Activated CD8-positive, alpha-beta memory T cell treated with anti-CD3 and anti-CD28 coated beads, Interleukin-2, amount 50 U/mL, for 24 hours (primary cell): Measurements from ENCODE around the gene MTMR12.

Experiments
- DNase-seq: peaks from one replicate; pipeline ENCODE4 v3.0.0-alpha.2; 2020; ENCODE audit errors: extremely low read depth

The MTMR12 gene

GRCh38 chr5:32274548-32275395 is 38.0 kb downstream of the MTMR12 start:
- DNase-seq = no peak

- DNase-seq = no peak
Measured at GRCh38 chr5:32273821-32274220, 38.9 kb downstream of the MTMR12 start.

- DNase-seq = no peak
Measured at GRCh38 chr5:32272746-32273145, 40.0 kb downstream of the MTMR12 start.

GRCh38 chr5:32270946-32271345 is 41.8 kb downstream of the MTMR12 start:
- DNase-seq = no peak

DNA sequence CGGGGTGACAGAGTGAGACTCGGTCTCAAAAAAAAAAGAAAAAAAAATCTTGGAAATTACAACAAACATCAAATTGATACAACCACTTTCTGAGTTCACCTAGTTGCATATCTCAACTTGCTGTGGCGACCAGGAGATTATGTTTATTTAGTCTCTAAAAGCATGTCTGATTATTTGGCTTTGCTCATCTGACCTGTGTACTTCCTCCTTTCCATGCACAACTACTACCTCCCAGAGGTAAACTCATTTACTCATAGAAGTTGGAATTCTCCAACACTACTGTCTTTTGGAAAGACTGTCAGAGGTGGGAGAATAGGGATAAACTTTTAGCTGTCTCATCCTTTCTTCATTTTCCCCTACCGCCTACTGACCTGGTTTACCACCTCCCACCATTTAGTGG is 42.6 kb downstream of the MTMR12 start:
- no peak for DNase-seq

GRCh38 chr5:32265902-32266301 is 46.8 kb downstream of the MTMR12 start:
- DNase-seq = no peak

GRCh38 chr5:32264957-32265572 is 47.7 kb downstream of the MTMR12 start:
- DNase-seq = no peak

DNA sequence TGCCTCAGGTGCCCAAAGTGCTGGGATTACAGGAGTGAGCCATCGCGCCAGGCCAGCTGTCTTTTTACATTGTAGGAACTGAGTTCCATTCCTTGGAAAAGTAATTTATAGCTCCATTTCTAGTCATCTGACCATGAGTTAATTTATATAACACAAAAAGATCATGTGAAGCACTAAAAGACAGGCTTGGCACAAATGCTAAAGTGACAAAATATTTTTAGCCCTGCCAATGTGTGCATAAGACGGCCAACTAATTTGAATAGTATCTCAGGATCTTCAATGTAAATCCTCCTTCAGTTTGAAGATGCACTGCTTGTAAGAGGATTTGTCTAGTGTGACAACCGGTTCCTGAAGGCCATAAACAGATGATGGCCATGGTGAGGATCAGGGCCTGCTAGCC is 49.1 kb downstream of the MTMR12 start:
- DNase-seq = no peak

GRCh38 chr5:32261198-32261597 is 51.5 kb downstream of the MTMR12 start:
- DNase-seq = no peak

DNA sequence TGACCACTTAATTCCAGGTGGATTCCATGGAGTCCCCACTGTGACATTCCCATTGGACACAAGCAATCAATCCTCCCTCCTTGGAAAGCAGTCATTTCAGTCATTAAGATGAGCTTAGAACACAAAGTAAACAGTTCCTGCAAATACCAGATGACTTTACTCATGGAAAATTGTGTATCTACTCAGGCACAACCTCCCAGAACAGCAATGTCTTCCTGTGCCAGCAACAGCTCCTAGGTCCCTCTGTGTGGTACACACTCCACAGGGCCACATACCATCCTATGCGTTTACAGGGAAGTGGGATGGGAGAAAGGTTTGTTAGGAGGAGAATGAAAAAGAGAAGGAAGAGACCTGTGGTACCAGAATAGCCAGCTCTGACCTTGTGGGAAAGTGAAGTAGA is 53.7 kb downstream of the MTMR12 start:
- no peak for DNase-seq

DNA sequence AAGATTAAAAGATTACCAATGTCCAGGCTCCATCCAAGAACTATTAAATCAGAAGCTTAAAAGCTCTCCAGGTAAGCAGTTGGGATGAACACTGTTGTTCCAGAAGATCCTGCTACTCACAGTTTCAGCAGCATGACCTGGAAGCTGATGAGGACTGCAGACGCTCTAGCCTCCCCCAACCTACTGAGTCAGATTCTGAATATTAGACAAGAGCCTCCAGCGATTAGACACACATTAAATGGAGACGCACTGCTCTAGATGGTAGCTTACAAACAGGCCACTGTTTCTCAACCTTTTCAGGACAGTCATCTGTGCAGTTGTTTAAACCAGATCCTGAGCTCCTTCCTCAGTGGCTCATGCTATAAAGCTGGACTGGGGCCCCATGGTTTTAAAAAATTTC is 54.3 kb downstream of the MTMR12 start:
- no peak for DNase-seq

DNA sequence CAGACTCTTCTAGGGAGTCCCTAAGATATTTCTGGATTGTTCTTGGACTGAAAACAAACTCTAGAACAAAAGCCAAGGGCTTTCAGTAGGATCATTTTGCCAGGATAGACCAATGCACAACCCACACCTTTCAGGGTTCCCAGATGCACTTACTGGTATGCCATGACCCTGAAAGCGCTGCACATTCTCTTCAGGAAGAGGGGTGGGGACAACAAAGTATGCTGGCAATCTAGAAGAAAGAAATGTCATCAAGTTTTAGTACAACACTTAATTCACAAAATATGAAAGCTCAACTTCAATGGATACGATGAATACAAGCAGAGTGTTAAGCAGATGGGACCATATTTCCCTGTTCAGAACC is 57.2 kb downstream of the MTMR12 start:
- DNase-seq = no peak

DNA sequence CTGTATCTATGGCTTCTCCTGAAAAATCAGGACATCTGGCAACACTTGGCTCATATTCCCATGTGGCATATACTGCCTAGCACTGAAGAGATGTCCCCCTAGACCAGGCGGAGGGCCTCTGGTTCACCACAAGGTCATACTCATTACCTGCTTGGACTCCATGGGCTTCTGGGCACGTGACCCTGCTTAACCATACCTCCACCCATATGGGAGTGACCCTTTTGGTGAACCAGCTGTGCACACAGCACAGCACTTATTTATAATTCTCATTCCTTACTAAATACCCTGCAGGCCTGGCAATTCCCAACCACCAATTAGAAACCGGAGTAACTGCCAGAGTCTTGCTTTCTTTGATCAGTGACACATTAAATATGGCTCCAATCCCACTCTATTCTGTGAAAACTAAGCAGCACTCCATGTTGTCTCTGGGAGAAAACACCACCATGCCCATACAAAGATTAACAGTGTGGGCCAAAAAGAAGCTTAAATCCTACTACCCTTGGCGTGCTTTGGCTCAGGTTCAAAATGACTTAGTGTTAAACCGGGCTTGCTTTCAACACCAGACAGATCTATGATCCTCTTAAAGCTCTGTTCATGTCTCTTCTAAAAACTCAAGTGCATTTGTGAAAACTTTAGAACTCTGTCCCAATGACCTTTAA is 57.7 kb downstream of the MTMR12 start:
- DNase-seq = no peak

- DNase-seq = no peak
Measured at GRCh38 chr5:32251871-32252458, 60.8 kb downstream of the MTMR12 start.

DNA sequence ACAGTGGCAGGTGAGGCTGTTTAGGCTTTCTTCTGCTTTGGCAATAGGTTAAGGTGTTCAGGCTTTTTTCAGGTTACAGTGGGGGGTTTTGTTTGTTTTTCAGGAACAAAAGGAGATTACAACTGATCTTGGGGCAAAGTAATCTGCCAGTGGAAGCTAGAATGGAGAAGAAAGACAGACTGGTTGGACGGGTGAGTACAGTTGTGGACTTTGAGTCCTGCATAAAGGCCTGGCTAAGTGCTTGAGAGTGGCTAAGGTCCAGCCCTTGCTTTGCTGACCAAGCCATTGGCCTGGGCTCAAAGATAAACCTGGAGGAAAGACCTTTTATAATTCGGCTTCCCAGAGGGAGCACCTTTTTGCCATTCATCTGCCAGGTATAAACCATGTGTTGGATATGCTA is 63.1 kb downstream of the MTMR12 start:
- no peak for DNase-seq

- DNase-seq = no peak
Measured at GRCh38 chr5:32245742-32246141, 67.0 kb downstream of the MTMR12 start.

DNA sequence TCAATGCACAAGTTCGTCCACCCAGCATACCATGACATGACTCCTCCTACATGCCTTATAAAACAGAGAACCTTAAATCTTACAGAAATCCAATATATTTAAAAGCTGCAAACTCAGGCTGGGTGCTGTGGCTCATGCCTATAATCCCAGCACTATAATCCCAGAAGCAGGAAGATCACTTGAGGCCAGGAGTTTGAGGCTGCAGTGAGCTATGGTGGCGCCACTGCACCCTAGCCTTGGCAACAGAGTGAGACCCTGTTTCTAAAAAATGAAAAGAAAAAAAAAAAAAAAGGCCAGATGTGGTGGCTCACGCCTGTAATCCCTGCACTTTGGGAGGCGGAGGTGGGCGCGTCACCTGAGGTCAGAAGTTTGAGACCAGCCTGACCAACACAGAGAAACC is 68.7 kb downstream of the MTMR12 start:
- DNase-seq = no peak

- DNase-seq = peak; percentile 2
Measured at GRCh38 chr5:32241034-32241783, 71.5 kb downstream of the MTMR12 start.

DNA sequence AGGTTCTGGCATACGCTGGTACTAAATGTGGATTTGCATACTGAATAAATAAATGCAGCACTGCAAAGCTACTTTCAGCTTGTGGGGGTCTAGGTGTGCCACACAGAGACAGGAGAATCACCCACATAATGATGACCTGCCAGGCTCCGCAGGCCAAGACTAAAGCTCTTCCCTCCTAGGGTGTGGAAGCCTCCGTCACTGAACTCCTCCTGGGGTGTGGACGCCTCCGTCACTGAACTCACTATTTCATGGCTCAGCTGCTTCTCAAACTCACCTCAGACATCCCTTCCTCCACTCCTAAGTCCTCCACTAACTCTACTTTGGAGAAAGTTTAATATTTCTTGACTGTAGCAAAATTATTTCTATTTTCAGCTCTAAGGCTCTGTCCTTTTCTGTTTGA is 73.4 kb downstream of the MTMR12 start:
- no peak for DNase-seq

DNA sequence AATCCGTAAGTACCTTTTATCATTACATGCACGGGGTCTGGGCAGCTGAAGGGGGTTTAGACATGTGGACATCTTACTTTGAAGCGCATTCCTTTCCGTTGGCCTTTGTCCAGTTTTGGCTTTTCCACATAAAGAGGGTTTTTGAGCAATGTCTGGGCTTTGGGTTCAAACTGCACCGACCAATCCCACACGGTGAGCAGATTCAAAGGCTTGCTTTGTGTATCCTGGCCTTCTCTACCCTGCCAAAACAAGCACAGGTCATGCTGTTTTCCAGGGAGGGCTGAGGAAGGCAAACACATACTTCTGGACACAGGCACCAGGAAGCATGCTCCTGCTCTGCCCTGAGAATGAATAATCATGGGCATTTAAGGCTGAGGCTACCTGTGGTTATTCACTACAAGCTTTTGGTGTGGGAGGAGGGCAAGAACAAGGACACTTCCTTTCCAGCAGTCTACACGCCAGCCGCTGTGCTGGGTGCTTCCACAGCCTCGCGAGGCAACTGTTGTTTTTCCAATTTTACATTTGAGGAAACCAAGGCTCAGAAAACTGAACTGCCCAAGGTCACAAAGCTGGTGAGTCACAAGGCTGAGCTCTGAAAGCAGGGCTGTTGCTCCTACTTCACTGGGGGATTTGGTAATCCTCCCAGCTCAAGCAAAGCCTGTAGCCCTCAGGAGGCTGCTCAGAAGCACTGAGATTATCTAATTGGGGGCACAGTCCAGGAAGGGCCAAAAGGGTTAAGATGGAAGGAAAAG is 78.9 kb downstream of the MTMR12 start:
- DNase-seq = no peak

DNA sequence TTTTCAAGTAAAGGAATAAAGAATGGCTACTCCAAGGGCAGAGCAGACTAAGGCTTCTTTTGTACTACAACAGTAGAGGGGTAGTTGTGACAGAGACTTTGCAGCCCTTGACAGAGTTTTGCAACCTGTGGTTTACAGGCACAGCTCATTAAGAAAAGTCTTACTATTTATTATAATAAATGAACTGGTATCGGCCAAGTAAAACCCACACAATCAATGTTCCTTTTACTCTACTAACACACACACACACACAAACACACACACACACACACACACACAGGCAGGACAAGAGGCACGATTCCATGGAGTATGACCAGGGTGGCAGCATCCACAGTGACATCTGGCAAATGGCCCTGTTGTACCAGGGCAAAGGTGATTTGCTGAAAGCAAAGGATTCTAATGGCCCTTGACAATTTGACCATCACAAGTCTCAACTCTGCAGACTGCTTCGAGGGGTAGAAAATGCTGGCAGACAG is 79.5 kb downstream of the MTMR12 start:
- no peak for DNase-seq
